H9 (cell line): Measurements from ENCODE around the gene UBAC2. TPM values are rescaled to one million over a fixed set of nuclear protein-coding genes. Genes with fewer than 3 reads are reported as not detected.

Source experiments
- DNase-seq: peaks from one replicate; pipeline ENCODE4 v3.0.0-alpha.2; 2017
- H2AFZ ChIP-seq: one replicate; pipeline ENCODE4 v1.6.1; 2013; ENCODE audit warnings: mild to moderate bottlenecking, low read length, control low read depth, moderate library complexity
- H2AK5ac ChIP-seq: 2 replicates; pipeline ENCODE4 v1.6.1; 2013; ENCODE audit warnings: low read length, control low read depth, mixed read lengths; ENCODE audit not compliant: insufficient read length
- H2BK120ac ChIP-seq: one replicate; pipeline ENCODE4 v1.6.1; 2013; ENCODE audit warnings: low read depth, mild to moderate bottlenecking, low read length, control low read depth, inconsistent platforms; ENCODE audit not compliant: poor library complexity, severe bottlenecking
- H2BK12ac ChIP-seq: 2 replicates; pipeline ENCODE4 v1.6.1; 2013; ENCODE audit warnings: low read length, control low read depth, mixed read lengths, low read depth; ENCODE audit not compliant: insufficient read length
- H2BK15ac ChIP-seq: 2 replicates; pipeline ENCODE4 v1.6.1; 2013; ENCODE audit warnings: low read depth, low read length, control low read depth
- H2BK20ac ChIP-seq: one replicate; pipeline ENCODE4 v1.6.1; 2013; ENCODE audit warnings: low read depth, mild to moderate bottlenecking, low read length, control low read depth, inconsistent platforms; ENCODE audit not compliant: poor library complexity, severe bottlenecking
- H2BK5ac ChIP-seq: 2 replicates; pipeline ENCODE4 v1.6.1; 2013; ENCODE audit warnings: low read length, control low read depth, mixed read lengths; ENCODE audit not compliant: insufficient read length
- H3K14ac ChIP-seq: 2 replicates; pipeline ENCODE4 v1.6.1; 2013; ENCODE audit warnings: low read length, control low read depth; ENCODE audit not compliant: insufficient read depth
- H3K18ac ChIP-seq: 2 replicates; pipeline ENCODE4 v1.6.1; 2013; ENCODE audit warnings: low read depth, mild to moderate bottlenecking, mixed read lengths, low read length, control low read depth; ENCODE audit not compliant: insufficient read length
- H3K23ac ChIP-seq: 2 replicates; pipeline ENCODE4 v1.6.1; 2013; ENCODE audit warnings: low read length, control low read depth, mixed read lengths, low read depth; ENCODE audit not compliant: insufficient read length
- H3K23me2 ChIP-seq: 2 replicates; pipeline ENCODE4 v1.6.1; 2013; ENCODE audit warnings: low read depth, mild to moderate bottlenecking, mixed read lengths, low read length, control low read depth; ENCODE audit not compliant: insufficient read length, poor library complexity, severe bottlenecking
- H3K27ac ChIP-seq: 2 replicates; pipeline ENCODE4 v1.5.1; 2013; ENCODE audit warnings: low read length, control low read depth, mixed read lengths, low read depth; ENCODE audit not compliant: insufficient read length
- H3K27me3 ChIP-seq: 2 replicates; pipeline ENCODE4 v1.6.1; 2013; ENCODE audit warnings: low read length, control low read depth, inconsistent platforms; ENCODE audit not compliant: insufficient read depth
- H3K4ac ChIP-seq: 2 replicates; pipeline ENCODE4 v1.6.1; 2013; ENCODE audit warnings: low read depth, mild to moderate bottlenecking, control low read depth, inconsistent platforms, low read length, moderate library complexity
- H3K4me1 ChIP-seq: 2 replicates; pipeline ENCODE4 v1.6.1; 2013; ENCODE audit warnings: low read length, control low read depth, inconsistent platforms; ENCODE audit not compliant: insufficient read depth
- H3K4me2 ChIP-seq: 2 replicates; pipeline ENCODE4 v1.6.1; 2013; ENCODE audit warnings: low read length, control low read depth, mixed read lengths; ENCODE audit not compliant: insufficient read length, insufficient read depth
- H3K56ac ChIP-seq: 2 replicates; pipeline ENCODE4 v1.6.1; 2013; ENCODE audit warnings: low read depth, mild to moderate bottlenecking, mixed read lengths, low read length, control low read depth; ENCODE audit not compliant: insufficient read length
- H3K79me1 ChIP-seq: 2 replicates; pipeline ENCODE4 v1.6.1; 2013; ENCODE audit warnings: low read depth, mild to moderate bottlenecking, moderate library complexity, low read length, control low read depth, inconsistent platforms; ENCODE audit not compliant: insufficient read depth, poor library complexity, severe bottlenecking
- H3K79me2 ChIP-seq: 2 replicates; pipeline ENCODE4 v1.6.1; 2013; ENCODE audit warnings: low read length, control low read depth, inconsistent platforms; ENCODE audit not compliant: insufficient read depth
- H3K9ac ChIP-seq: 2 replicates; pipeline ENCODE4 v1.6.1; 2013; ENCODE audit warnings: low read length, control low read depth, mixed read lengths; ENCODE audit not compliant: insufficient read length; ENCODE audit errors: extremely low read depth
- H3K9me3 ChIP-seq: one replicate; pipeline ENCODE4 v1.6.1; 2013; ENCODE audit warnings: low read depth, low read length, inconsistent platforms; ENCODE audit not compliant: control insufficient read depth
- H3T11ph ChIP-seq: one replicate; pipeline ENCODE4 v1.6.1; 2013; ENCODE audit warnings: mild to moderate bottlenecking, low read length, control low read depth, inconsistent platforms
- H4K20me1 ChIP-seq: one replicate; pipeline ENCODE4 v1.6.1; 2013; ENCODE audit not compliant: control insufficient read depth, insufficient read length, insufficient read depth
- H4K5ac ChIP-seq: 2 replicates; pipeline ENCODE4 v1.6.1; 2013; ENCODE audit warnings: low read depth, mild to moderate bottlenecking, mixed read lengths, low read length, control low read depth; ENCODE audit not compliant: insufficient read length
- H4K8ac ChIP-seq: replicated peaks from 2 replicates; pipeline ENCODE4 v1.6.1; 2013; ENCODE audit warnings: low read length, control low read depth, mixed read lengths, low read depth; ENCODE audit not compliant: insufficient read length
- H4K91ac ChIP-seq: 2 replicates; pipeline ENCODE4 v1.6.1; 2013; ENCODE audit warnings: low read depth, mild to moderate bottlenecking, moderate library complexity, mixed read lengths, low read length, control low read depth; ENCODE audit not compliant: insufficient read length
- H3K27ac Mint-ChIP-seq, 3 experiments: 2 replicates in 2 of 3; 3 replicates in 1 of 3; pipeline ENCODE4 v1.8.0; 2020 to 2021; ENCODE audit warnings: mixed read lengths in 3 of 3, mild to moderate bottlenecking in 1 of 3, moderate library complexity in 1 of 3
- H3K27me3 Mint-ChIP-seq: 2 replicates; pipeline ENCODE4 v1.8.0; 2021; ENCODE audit warnings: low read depth, mild to moderate bottlenecking, moderate library complexity, mixed read lengths
- H3K36me3 Mint-ChIP-seq, 3 experiments: 2 replicates in 2 of 3; 3 replicates in 1 of 3; pipeline ENCODE4 v1.8.0; 2020 to 2021; ENCODE audit warnings: low read depth in 3 of 3, mixed read lengths in 3 of 3; ENCODE audit not compliant: insufficient read depth in 1 of 3
- H3K4me1 Mint-ChIP-seq, 2 experiments: 2 replicates each; pipeline ENCODE4 v1.8.0; 2020; ENCODE audit warnings: mixed read lengths in 2 of 2
- H3K4me3 Mint-ChIP-seq, 2 experiments: 2 replicates in 1 of 2; 3 replicates in 1 of 2; pipeline ENCODE4 v1.8.0; 2020 to 2021; ENCODE audit warnings: mild to moderate bottlenecking in 2 of 2, mixed read lengths in 2 of 2, moderate library complexity in 1 of 2
- H3K9me3 Mint-ChIP-seq, 2 experiments: 2 replicates in 1 of 2; 3 replicates in 1 of 2; pipeline ENCODE4 v1.8.0; 2020; ENCODE audit warnings: mild to moderate bottlenecking in 2 of 2, mixed read lengths in 2 of 2, moderate library complexity in 1 of 2
- WGBS: extraction: QIAGEN DNeasy Blood & Tissue Kit; methylation state at CpG from one replicate; pipeline ENCODE4 v1.1.7; 2013; ENCODE audit warnings: missing lambda C conversion rate, low lambda C conversion rate, mixed read lengths; ENCODE audit not compliant: insufficient read length; ENCODE audit errors: extremely low coverage; 5-methylcytosine and 5-hydroxymethylcytosine counted together
- total RNA-seq: library from RNA; stranded (reverse); gene quantifications from 2 replicates; pipeline ENCODE4 v1.2.1, GENCODE V29; 2021
- TF ChIP-seq, protein P1 (sequence below): fragments of 200-600 bp; sonication (generic); conservative IDR thresholded peaks from 3 replicates; pipeline ENCODE4 v1.8.0; 2021; ENCODE audit warnings: antibody characterized with exemption, mild to moderate bottlenecking

The UBAC2 gene
- total RNA-seq, 1 experiment from 2014 or later: 52.3 TPM

GRCh38 chr13:99226513-99226912 lies 25.9 kb downstream of the UBAC2 start:
- no peak overlapping the region for H2AK5ac ChIP-seq
- H3K9me3 Mint-ChIP-seq: no peaks in the 10 kb centered on the region
- WGBS: no CpG with 5 or more reads among the region's 2 CpGs

More at GRCh38 chr13:99226513-99226912, 25.9 kb downstream of the UBAC2 start:
- TF ChIP-seq, protein P1, sequence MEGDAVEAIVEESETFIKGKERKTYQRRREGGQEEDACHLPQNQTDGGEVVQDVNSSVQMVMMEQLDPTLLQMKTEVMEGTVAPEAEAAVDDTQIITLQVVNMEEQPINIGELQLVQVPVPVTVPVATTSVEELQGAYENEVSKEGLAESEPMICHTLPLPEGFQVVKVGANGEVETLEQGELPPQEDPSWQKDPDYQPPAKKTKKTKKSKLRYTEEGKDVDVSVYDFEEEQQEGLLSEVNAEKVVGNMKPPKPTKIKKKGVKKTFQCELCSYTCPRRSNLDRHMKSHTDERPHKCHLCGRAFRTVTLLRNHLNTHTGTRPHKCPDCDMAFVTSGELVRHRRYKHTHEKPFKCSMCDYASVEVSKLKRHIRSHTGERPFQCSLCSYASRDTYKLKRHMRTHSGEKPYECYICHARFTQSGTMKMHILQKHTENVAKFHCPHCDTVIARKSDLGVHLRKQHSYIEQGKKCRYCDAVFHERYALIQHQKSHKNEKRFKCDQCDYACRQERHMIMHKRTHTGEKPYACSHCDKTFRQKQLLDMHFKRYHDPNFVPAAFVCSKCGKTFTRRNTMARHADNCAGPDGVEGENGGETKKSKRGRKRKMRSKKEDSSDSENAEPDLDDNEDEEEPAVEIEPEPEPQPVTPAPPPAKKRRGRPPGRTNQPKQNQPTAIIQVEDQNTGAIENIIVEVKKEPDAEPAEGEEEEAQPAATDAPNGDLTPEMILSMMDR: no peak
- H3K14ac ChIP-seq: no peak overlapping the region
- Mint-ChIP-seq H3K27me3 (no peaks in the 10 kb centered on the region), H3K27ac (no peak overlapping the region), H3K4me3 (no peak overlapping the region), H3K36me3 (peaks cover 9 to 10% (median 9%) of the 10 kb centered on the region in 3 experiments; a peak in 6 of 7 replicates), H3K4me1 (peaks cover 18 to 20% of the 10 kb centered on the region in 2 experiments)
- no peaks in the 10 kb centered on the region for H4K20me1 ChIP-seq
- H3K4me1 ChIP-seq: no peaks in the 10 kb centered on the region; the same call in 1 of the 2 replicates
- H2BK20ac ChIP-seq: no peak overlapping the region
- no peak overlapping the region for H3K27ac ChIP-seq
- H2BK120ac ChIP-seq: no peak overlapping the region
- no peak overlapping the region for H4K8ac ChIP-seq
- no peak overlapping the region for H3K56ac ChIP-seq
- no peak overlapping the region for H2BK12ac ChIP-seq
- H3K79me1 ChIP-seq: peaks cover 13% of the 10 kb centered on the region
- no peak overlapping the region for H3K18ac ChIP-seq
- H4K91ac ChIP-seq: no peak overlapping the region
- H2BK15ac ChIP-seq: no peak overlapping the region
- no peak overlapping the region for H3T11ph ChIP-seq
- no peak overlapping the region for H3K4me2 ChIP-seq
- no peak overlapping the region for H2AFZ ChIP-seq
- H2BK5ac ChIP-seq: no peak overlapping the region
- no peaks in the 10 kb centered on the region for H3K27me3 ChIP-seq
- no peak for DNase-seq
- H3K9me3 ChIP-seq: no peaks in the 10 kb centered on the region
- H3K23me2 ChIP-seq: no peaks in the 10 kb centered on the region
- no peak overlapping the region for H3K23ac ChIP-seq
- no peak overlapping the region for H3K4ac ChIP-seq
- H3K9ac ChIP-seq: no peak overlapping the region
- H3K79me2 ChIP-seq: peaks cover 29% of the 10 kb centered on the region
- no peak overlapping the region for H4K5ac ChIP-seq
